B cell (primary cell): ENCODE measurements around the gene PARS2. TPM values are rescaled to one million over a fixed set of nuclear protein-coding genes. Genes with fewer than 3 reads are reported as not detected.

Experiments
- ATAC-seq: fragments of 200-7000 bp; cut with Tn5 transposase; one replicate; pipeline ENCODE4 v1.10.0; 2021; ENCODE audit warnings: low read depth, mild to moderate bottlenecking, moderate number of reproducible peaks, moderate library complexity
- CTCF ChIA-PET: fragments of 350-600 bp; sonication (Branson Sonifier 250); formaldehyde crosslinking; loops from one replicate; lab custom pipeline; 2021; ENCODE audit warnings: antibody characterized with exemption, inconsistent platforms; lab: Charles Lee
- POLR2A ChIA-PET: fragments of 350-600 bp; sonication (Branson Sonifier 250); formaldehyde crosslinking; loops from one replicate; lab custom pipeline; 2021; ENCODE audit warnings: antibody characterized with exemption; lab: Charles Lee
- DNase-seq: peaks from one replicate; pipeline ENCODE4 v3.0.0; 2013
- H2AFZ ChIP-seq: 2 replicates; pipeline ENCODE4 v1.6.1; 2012; ENCODE audit warnings: mild to moderate bottlenecking, low read depth, low read length; ENCODE audit not compliant: insufficient read depth, poor library complexity, severe bottlenecking
- H3K27ac ChIP-seq, 2 donors: 1 replicate in 1 of 2; 2 replicates in 1 of 2; pipeline ENCODE4 v1.5.1; 2012 to 2013; ENCODE audit warnings: low read length in 2 of 2, mild to moderate bottlenecking in 2 of 2, moderate library complexity in 1 of 2
- H3K27me3 ChIP-seq, 4 experiments: fragments of 200-600 bp in 1 of 4; sonication (generic) in 1 of 4; replicated peaks in 1 of 4; 1 replicate in 2 of 4; 2 replicates in 2 of 4; pipeline versions ENCODE4 v1.6.1 to v1.7.0; 2013 to 2016; ENCODE audit warnings: low read length in 3 of 4, mild to moderate bottlenecking in 2 of 4, mixed read lengths in 1 of 4, moderate library complexity in 1 of 4; ENCODE audit not compliant: insufficient read depth in 4 of 4, control insufficient read depth in 3 of 4; ENCODE audit errors: control extremely low read depth in 1 of 4
- H3K36me3 ChIP-seq, 2 experiments: replicated peaks in 1 of 2; 1 replicate in 1 of 2; 2 replicates in 1 of 2; pipeline versions ENCODE4 v1.6.1 to v1.7.1; 2013; ENCODE audit warnings: low read length in 1 of 2; ENCODE audit not compliant: insufficient read depth in 2 of 2, control insufficient read depth in 1 of 2; ENCODE audit errors: control extremely low read depth in 1 of 2, extremely low read depth in 1 of 2
- H3K4me1 ChIP-seq, 2 donors: fragments of 200-600 bp in 1 of 2; sonication (generic) in 1 of 2; 1 replicate in 1 of 2; 2 replicates in 1 of 2; pipeline versions ENCODE4 v1.5.1 to v1.6.1; 2013 to 2017; ENCODE audit warnings: low read length in 2 of 2; ENCODE audit not compliant: control insufficient read depth in 2 of 2, insufficient read depth in 2 of 2
- H3K4me2 ChIP-seq: replicated peaks from 2 replicates; pipeline ENCODE3; 2012; ENCODE audit warnings: mild to moderate bottlenecking, low read depth, low read length; ENCODE audit not compliant: poor library complexity, severe bottlenecking
- H3K4me3 ChIP-seq, 5 experiments: fragments of 200-600 bp in 1 of 5; sonication (generic) in 1 of 5; 1 replicate in 3 of 5; 2 replicates in 2 of 5; pipeline versions ENCODE4 v1.5.1 to v1.7.0; 2011 to 2016; ENCODE audit warnings: low read length in 4 of 5, mild to moderate bottlenecking in 4 of 5, low read depth in 2 of 5, control low read depth in 1 of 5, moderate library complexity in 1 of 5; ENCODE audit not compliant: insufficient read depth in 1 of 5; ENCODE audit errors: control extremely low read depth in 1 of 5, extremely low read depth in 1 of 5
- H3K79me2 ChIP-seq: fragments of 200-600 bp; sonication (generic); one replicate; pipeline ENCODE4 v1.6.0; 2016; ENCODE audit warnings: low read length; ENCODE audit not compliant: control insufficient read depth, insufficient read depth
- H3K9ac ChIP-seq: fragments of 200-600 bp; sonication (generic); 2 replicates; pipeline ENCODE4 v1.6.1; 2017; ENCODE audit warnings: mild to moderate bottlenecking, low read length, moderate library complexity
- H3K9me3 ChIP-seq, 3 donors: one replicate each; pipeline versions ENCODE4 v1.6.1 to v1.7.1; 2013; ENCODE audit warnings: low read length in 2 of 3; ENCODE audit not compliant: control insufficient read depth in 2 of 3, insufficient read depth in 1 of 3; ENCODE audit errors: control extremely low read depth in 1 of 3
- H4K20me1 ChIP-seq: 2 replicates; pipeline ENCODE4 v1.6.0; 2012; ENCODE audit warnings: mild to moderate bottlenecking, low read length; ENCODE audit not compliant: insufficient read depth, control insufficient read depth, poor library complexity, severe bottlenecking
- H3K27ac Mint-ChIP-seq: one replicate; pipeline ENCODE4 v1.8.0; 2021; ENCODE audit warnings: mixed read lengths
- H3K27me3 Mint-ChIP-seq: one replicate; pipeline ENCODE4 v1.8.0; 2021; ENCODE audit warnings: mixed read lengths
- H3K4me1 Mint-ChIP-seq: one replicate; pipeline ENCODE4 v1.8.0; 2021; ENCODE audit warnings: mixed read lengths
- H3K4me3 Mint-ChIP-seq: one replicate; pipeline ENCODE4 v1.8.0; 2021; ENCODE audit warnings: mixed read lengths
- H3K9me3 Mint-ChIP-seq: one replicate; pipeline ENCODE4 v1.8.0; 2022; ENCODE audit warnings: mixed read lengths; ENCODE audit not compliant: insufficient read depth
- EZH2 ChIP-seq: IDR thresholded peaks from 2 replicates; pipeline ENCODE4 v1.6.1; 2012; ENCODE audit warnings: borderline replicate concordance, low read depth, mild to moderate bottlenecking, moderate library complexity, low read length; ENCODE audit not compliant: insufficient read depth, poor library complexity, severe bottlenecking
- WGBS: methylation state at CpG from one replicate; pipeline ENCODE4 v1.1.5; 2013; ENCODE audit warnings: missing lambda C conversion rate; ENCODE audit not compliant: insufficient coverage; 5-methylcytosine and 5-hydroxymethylcytosine counted together
- intact Hi-C: fragments of 100-400 bp; cut with micrococcal nuclease; formaldehyde crosslinking; loops from one replicate; pipeline ENCODE4 v1.10.0; 2022
- polyA plus RNA-seq: library from polyadenylated mRNA; depleted of rRNA; stranded (reverse); fragments of >200 nt; gene quantifications from 2 replicates; pipeline ENCODE4 v1.2.3, GENCODE V29; 2012
- total RNA-seq, 2 donors: library from RNA; stranded (reverse); fragments of 120-200 nt in 1 of 2; gene quantifications; 1 replicate in 1 of 2; 2 replicates in 1 of 2; pipeline versions ENCODE4 v1.2.3 to v1.2.4, GENCODE V29; 2013 to 2022
- TF ChIP-seq, protein P1 (sequence below): fragments of 200-600 bp; IDR thresholded peaks from one replicate; pipeline ENCODE4 v1.8.0; 2022; ENCODE audit warnings: antibody characterized with exemption, mild to moderate bottlenecking

Gene PARS2
- total and polyA plus RNA-seq, 2 donors (not counting 1 experiment from before 2014, with no cell fraction given), result 1.00 to 4.9 TPM

DNA sequence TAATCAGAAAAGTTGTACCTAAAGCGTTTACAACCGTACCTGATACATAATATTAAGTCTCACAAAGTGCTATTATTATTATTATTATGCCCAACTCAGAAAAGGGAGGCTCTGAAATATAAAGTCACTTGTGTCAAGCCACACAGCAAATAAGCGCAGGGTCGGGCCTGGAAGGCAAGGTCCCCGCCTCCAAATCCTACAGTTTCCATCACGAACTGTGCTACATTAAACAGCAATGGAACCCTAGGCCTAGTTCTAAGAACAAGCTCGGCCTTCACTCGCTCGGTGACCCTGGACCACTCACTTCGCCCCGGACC, 549 bp downstream of the PARS2 start:
- Histone ChIP-seq H4K20me1 (no peaks in the 10 kb centered on the region), H3K36me3 (no peaks in the 10 kb centered on the region), H3K4me2 (peak overlapping the region; percentile 89), H3K4me1 (peaks cover 8 to 10% of the 10 kb centered on the region in 2 donors), H3K9ac (peak overlapping the region; percentile 82), H3K27me3 (no peaks in the 10 kb centered on the region), H3K4me3 (peak overlapping the region; percentile 75 to 96 (median 91)), H3K27ac (peak overlapping the region in 1 of 2 donors; percentile 72), H3K79me2 (peaks cover 10% of the 10 kb centered on the region), H3K9me3 (no peaks in the 10 kb centered on the region), H2AFZ (peak overlapping the region; percentile 91)
- CTCF ChIA-PET, result interaction anchor here (4.4 kb wide), 1 partner anchor 37 kb away, joined by 20 read pairs; the partner anchor contains the start of gene TTC22
- TF ChIP-seq, protein P1, sequence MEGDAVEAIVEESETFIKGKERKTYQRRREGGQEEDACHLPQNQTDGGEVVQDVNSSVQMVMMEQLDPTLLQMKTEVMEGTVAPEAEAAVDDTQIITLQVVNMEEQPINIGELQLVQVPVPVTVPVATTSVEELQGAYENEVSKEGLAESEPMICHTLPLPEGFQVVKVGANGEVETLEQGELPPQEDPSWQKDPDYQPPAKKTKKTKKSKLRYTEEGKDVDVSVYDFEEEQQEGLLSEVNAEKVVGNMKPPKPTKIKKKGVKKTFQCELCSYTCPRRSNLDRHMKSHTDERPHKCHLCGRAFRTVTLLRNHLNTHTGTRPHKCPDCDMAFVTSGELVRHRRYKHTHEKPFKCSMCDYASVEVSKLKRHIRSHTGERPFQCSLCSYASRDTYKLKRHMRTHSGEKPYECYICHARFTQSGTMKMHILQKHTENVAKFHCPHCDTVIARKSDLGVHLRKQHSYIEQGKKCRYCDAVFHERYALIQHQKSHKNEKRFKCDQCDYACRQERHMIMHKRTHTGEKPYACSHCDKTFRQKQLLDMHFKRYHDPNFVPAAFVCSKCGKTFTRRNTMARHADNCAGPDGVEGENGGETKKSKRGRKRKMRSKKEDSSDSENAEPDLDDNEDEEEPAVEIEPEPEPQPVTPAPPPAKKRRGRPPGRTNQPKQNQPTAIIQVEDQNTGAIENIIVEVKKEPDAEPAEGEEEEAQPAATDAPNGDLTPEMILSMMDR, result no peak
- no peak for TF ChIP-seq EZH2
- H3K4me1 Mint-ChIP-seq, result peaks cover 20% of the 10 kb centered on the region
- H3K9me3 Mint-ChIP-seq, result no peaks in the 10 kb centered on the region
- WGBS, result 2% methylated on average over 7 of the region's 11 CpGs
- H3K4me3 Mint-ChIP-seq, result peak overlapping the region; percentile 96
- ATAC-seq (no peak), DNase-seq (no peak)
- intact Hi-C loops, result loop anchor here (1.0 to 5.0 kb wide), 6 partner anchors 38 to 876 kb away; partner anchors contain the start of genes DHCR24, SSBP3, TTC22 and TTC4
- peak overlapping the region; percentile 92 for H3K27ac Mint-ChIP-seq
- POLR2A ChIA-PET, result interaction anchor here (1.7 kb wide), 1 partner anchor 37 kb away, joined by 9 read pairs; the partner anchor contains the start of gene TTC22
- no peaks in the 10 kb centered on the region for H3K27me3 Mint-ChIP-seq

DNA sequence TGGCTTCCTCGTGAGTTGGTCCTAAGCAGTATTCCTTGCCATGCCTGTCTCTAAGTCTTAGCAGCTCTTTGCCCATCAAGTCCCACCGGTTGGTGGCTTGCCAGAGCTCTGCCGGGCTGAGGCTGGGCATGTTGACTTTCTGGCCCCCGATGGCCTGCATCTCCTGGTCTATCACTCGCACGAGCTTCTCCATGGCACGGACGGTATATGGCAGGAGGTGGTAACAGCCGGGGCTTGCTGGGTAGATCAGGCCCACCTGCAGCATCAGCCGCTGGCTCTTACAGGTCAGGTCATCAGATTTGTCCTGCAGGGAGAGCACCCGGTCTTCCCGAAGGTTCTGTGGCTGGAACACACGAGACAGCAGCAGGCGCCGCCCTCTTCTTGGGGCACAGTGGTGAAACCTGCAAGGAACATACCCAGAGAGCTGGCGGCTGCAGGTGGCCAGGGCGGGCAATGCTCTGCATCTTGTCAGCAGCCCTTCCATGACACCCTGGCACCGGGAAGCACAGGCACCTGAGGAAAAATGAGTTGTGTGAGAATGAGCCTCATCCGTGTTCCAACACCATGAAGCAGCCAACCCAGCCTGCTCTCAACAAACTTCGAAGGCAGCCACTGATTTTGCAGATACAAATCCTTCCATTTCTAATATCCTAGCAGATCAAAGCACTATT, 5.5 kb downstream of the PARS2 start:
- no peak for TF ChIP-seq EZH2
- Histone ChIP-seq H3K9me3 (no peaks in the 10 kb centered on the region), H3K27me3 (no peaks in the 10 kb centered on the region), H2AFZ (no peak overlapping the region), H3K4me3 (no peak overlapping the region), H3K27ac (no peak overlapping the region), H3K9ac (no peak overlapping the region), H4K20me1 (no peaks in the 10 kb centered on the region), H3K4me1 (peaks cover 5% of the 10 kb centered on the region in 2 donors), H3K4me2 (no peak overlapping the region), H3K79me2 (peaks cover 5% of the 10 kb centered on the region), H3K36me3 (peaks cover 0 to 6% of the 10 kb centered on the region in 2 experiments)
- Mint-ChIP-seq H3K27me3 (no peaks in the 10 kb centered on the region), H3K4me1 (peaks cover 7% of the 10 kb centered on the region), H3K9me3 (no peaks in the 10 kb centered on the region), H3K4me3 (no peak overlapping the region), H3K27ac (no peak overlapping the region)
- WGBS, result 97% methylated on average over 19 of the region's 20 CpGs
- CTCF ChIA-PET, result no interaction called here
- DNase-seq (no peak), ATAC-seq (no peak)
- POLR2A ChIA-PET, result interaction anchor here (0.6 kb wide), 1 partner anchor 272 kb away, joined by 8 read pairs; no protein-coding TSS in a partner anchor
- intact Hi-C loops, result no loop called here
